ENCODE measurements around the gene FBH1. TPM values are rescaled to one million over a fixed set of nuclear protein-coding genes. Genes with fewer than 3 reads are reported as not detected.

Gene FBH1
- total RNA-seq, 1 experiment from 2014 or later, result 22.0 TPM

DNA sequence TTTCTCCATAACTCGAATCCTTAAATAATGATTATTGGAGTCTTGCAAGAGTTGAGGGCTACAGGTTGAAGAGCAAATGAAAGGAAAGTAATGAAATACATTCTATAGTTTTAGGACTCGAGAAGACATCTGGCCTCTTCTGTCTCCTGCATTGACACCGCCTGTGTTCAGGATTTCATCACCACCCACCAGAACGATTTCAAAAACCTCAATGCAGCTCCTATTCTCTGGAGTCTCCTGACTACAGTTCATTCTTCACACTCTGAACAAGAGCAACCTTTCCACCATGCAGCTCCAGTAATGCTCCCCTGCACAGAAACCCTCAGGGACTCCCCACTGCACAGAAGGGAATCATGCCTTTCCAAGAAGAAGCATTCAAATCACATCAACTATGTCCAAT lies 81.8 kb downstream of the FBH1 start:
- H3K4me1 ChIP-seq (ENCODE audit: insufficient read depth, low read length), result no peaks in the 10 kb centered on the region
- TF ChIP-seq EZH2 (IDR thresholded peaks at IDR 0.05; ENCODE audit: low read length, unreplicated experiment) (no peak), EZH2phosphoT487 (IDR thresholded peaks at IDR 0.05; ENCODE audit: borderline replicate concordance, low read length) (no peak)
- TF ChIP-seq, protein P1, sequence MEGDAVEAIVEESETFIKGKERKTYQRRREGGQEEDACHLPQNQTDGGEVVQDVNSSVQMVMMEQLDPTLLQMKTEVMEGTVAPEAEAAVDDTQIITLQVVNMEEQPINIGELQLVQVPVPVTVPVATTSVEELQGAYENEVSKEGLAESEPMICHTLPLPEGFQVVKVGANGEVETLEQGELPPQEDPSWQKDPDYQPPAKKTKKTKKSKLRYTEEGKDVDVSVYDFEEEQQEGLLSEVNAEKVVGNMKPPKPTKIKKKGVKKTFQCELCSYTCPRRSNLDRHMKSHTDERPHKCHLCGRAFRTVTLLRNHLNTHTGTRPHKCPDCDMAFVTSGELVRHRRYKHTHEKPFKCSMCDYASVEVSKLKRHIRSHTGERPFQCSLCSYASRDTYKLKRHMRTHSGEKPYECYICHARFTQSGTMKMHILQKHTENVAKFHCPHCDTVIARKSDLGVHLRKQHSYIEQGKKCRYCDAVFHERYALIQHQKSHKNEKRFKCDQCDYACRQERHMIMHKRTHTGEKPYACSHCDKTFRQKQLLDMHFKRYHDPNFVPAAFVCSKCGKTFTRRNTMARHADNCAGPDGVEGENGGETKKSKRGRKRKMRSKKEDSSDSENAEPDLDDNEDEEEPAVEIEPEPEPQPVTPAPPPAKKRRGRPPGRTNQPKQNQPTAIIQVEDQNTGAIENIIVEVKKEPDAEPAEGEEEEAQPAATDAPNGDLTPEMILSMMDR (conservative IDR thresholded peaks at IDR 0.05; ENCODE audit: low read depth, low read length), result no peak
- ChIA-PET CTCF (no interaction called here), POLR2A (ENCODE audit: unreplicated experiment) (interaction anchor here (0.6 kb wide), 1 partner anchor 94 kb away, joined by 3 read pairs; no protein-coding TSS in a partner anchor)
- no peaks in the 10 kb centered on the region for H3K36me3 ChIP-seq (ENCODE audit: low read depth, low read length)
- no peak for DNase-seq
- intact Hi-C loops (cut with micrococcal nuclease), result no loop called here
- no peak overlapping the region for H3K9ac ChIP-seq (ENCODE audit: low read length)
- no TSS peak for BruUV-seq (replicated peaks)
- no peak overlapping the region for H2AFZ ChIP-seq (ENCODE audit: low read length)
- H3F3A ChIP-seq (ENCODE audit: low read length, unreplicated experiment), result no peaks in the 10 kb centered on the region
- H3K4me3 ChIP-seq (ENCODE audit: low read length), result no peak overlapping the region
- H3K9me3 ChIP-seq (ENCODE audit: low read length), result no peaks in the 10 kb centered on the region
- no peak overlapping the region for H3K27ac ChIP-seq (ENCODE audit: low read length)
- ATAC-seq, result no peak
- no peaks in the 10 kb centered on the region for H4K20me1 ChIP-seq (ENCODE audit: low read length)
- no peaks in the 10 kb centered on the region for H3K27me3 ChIP-seq (ENCODE audit: low read length)
- H3K9me2 ChIP-seq (replicated peaks; ENCODE audit: low read length), result no peaks in the 10 kb centered on the region
- H3K4me2 ChIP-seq (ENCODE audit: low read length), result no peak overlapping the region
- H3K79me2 ChIP-seq (ENCODE audit: low read length), result peaks cover 17% of the 10 kb centered on the region

DNA sequence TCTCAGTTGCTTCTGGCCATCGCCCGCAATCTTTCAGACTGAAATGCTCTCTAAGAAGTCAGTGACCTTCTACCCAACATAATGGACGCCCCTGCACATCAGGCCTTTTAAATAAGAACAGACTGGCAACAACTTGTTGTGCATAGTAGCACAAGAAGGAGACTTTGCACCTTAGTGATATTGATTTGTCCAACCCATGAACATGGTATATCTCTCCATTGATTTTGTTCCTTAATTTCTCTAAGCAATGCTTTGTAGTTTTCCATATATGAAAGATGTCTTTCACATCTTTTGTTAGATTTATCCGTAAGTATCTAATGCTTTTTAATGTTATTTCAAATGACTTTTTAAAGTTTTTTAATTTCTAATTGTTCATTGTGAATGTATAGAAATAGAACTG lies 83.0 kb downstream of the FBH1 start:
- POLR2A ChIA-PET (ENCODE audit: unreplicated experiment), result no interaction called here
- Histone ChIP-seq H3F3A (ENCODE audit: low read length, unreplicated experiment) (no peaks in the 10 kb centered on the region), H3K27me3 (ENCODE audit: low read length) (no peaks in the 10 kb centered on the region), H3K4me1 (ENCODE audit: insufficient read depth, low read length) (no peaks in the 10 kb centered on the region), H3K4me3 (ENCODE audit: low read length) (no peak overlapping the region), H4K20me1 (ENCODE audit: low read length) (no peaks in the 10 kb centered on the region), H3K9me2 (replicated peaks; ENCODE audit: low read length) (no peaks in the 10 kb centered on the region), H3K9me3 (ENCODE audit: low read length) (no peaks in the 10 kb centered on the region), H3K36me3 (ENCODE audit: low read depth, low read length) (no peaks in the 10 kb centered on the region), H3K9ac (ENCODE audit: low read length) (no peak overlapping the region), H3K4me2 (ENCODE audit: low read length) (no peak overlapping the region), H2AFZ (ENCODE audit: low read length) (no peak overlapping the region), H3K27ac (ENCODE audit: low read length) (no peak overlapping the region), H3K79me2 (ENCODE audit: low read length) (peaks cover 17% of the 10 kb centered on the region)
- intact Hi-C loops (cut with micrococcal nuclease), result no loop called here
- TF ChIP-seq EZH2phosphoT487 (IDR thresholded peaks at IDR 0.05; ENCODE audit: borderline replicate concordance, low read length) (no peak), EZH2 (IDR thresholded peaks at IDR 0.05; ENCODE audit: low read length, unreplicated experiment) (no peak)
- TF ChIP-seq, protein P1 (conservative IDR thresholded peaks at IDR 0.05; ENCODE audit: low read depth, low read length), result no peak
- ATAC-seq, result no peak
- no TSS peak for BruUV-seq (replicated peaks)
- DNase-seq, result no peak
- CTCF ChIA-PET, result no interaction called here

DNA sequence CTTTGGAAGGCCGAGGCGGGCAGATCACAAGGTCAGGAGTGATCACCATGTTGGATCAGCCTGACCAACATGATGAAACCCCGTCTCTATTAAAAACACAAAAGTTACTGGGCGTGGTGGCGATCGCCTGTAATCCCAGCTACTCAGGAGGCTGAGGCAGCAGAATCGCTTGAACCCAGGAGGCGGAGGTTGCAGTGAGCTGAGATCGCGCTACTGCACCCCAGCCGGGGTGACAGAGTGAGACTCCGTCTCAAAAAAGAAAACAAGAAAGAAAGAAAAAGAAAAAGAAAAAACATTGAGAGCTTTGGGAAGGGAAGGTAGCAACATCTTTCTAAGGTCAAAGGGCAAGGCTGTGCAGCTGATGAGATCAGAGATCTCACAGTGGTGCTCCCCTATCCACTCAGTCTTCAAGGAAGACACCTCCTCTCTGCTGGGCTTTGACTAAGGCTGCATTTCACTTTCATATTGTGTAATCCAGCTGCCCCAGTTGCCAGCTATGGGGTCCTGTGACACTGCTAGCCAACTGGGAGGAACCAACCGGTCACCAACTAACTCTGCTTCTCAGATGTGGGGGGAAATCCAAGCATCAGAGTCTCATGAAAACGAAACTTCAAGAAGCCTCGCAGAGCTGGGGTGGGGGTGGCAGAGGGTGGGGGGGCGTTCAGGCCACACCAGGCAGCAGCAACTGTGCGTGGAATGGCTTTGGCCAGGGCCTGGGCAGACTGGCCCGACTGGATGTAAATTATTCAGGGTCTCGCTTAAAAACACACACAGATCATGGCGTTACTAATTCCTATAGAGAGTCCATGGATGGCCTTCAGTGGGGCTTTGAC lies 85.8 kb downstream of the FBH1 start:
- DNase-seq, result no peak
- Histone ChIP-seq H3K9me3 (ENCODE audit: low read length) (no peaks in the 10 kb centered on the region), H3K27ac (ENCODE audit: low read length) (no peak overlapping the region), H3K36me3 (ENCODE audit: low read depth, low read length) (no peaks in the 10 kb centered on the region), H2AFZ (ENCODE audit: low read length) (no peak overlapping the region; the same call in 1 of the 2 replicates), H3F3A (ENCODE audit: low read length, unreplicated experiment) (no peaks in the 10 kb centered on the region), H4K20me1 (ENCODE audit: low read length) (no peaks in the 10 kb centered on the region), H3K4me1 (ENCODE audit: insufficient read depth, low read length) (no peaks in the 10 kb centered on the region), H3K9ac (ENCODE audit: low read length) (no peak overlapping the region), H3K79me2 (ENCODE audit: low read length) (peaks cover 17% of the 10 kb centered on the region), H3K4me3 (ENCODE audit: low read length) (peak overlapping the region; percentile 75), H3K9me2 (replicated peaks; ENCODE audit: low read length) (no peaks in the 10 kb centered on the region), H3K4me2 (ENCODE audit: low read length) (peak overlapping the region; percentile 82), H3K27me3 (ENCODE audit: low read length) (no peaks in the 10 kb centered on the region)
- no peak for ATAC-seq
- ChIA-PET POLR2A (ENCODE audit: unreplicated experiment) (interaction anchor here (0.5 kb wide), 1 partner anchor 17 kb away, joined by 4 read pairs; no protein-coding TSS in a partner anchor), CTCF (no interaction called here)
- TF ChIP-seq EZH2 (IDR thresholded peaks at IDR 0.05; ENCODE audit: low read length, unreplicated experiment) (no peak), EZH2phosphoT487 (IDR thresholded peaks at IDR 0.05; ENCODE audit: borderline replicate concordance, low read length) (no peak)
- TF ChIP-seq, protein P1 (conservative IDR thresholded peaks at IDR 0.05; ENCODE audit: low read depth, low read length), result no peak
- no TSS peak for BruUV-seq (replicated peaks)
- intact Hi-C loops (cut with micrococcal nuclease), result no loop called here
